GM10266 (cell line): ENCODE measurements around the gene SNAPIN.

Experiments used
- DNase-seq: peaks from one replicate; pipeline ENCODE4 v3.0.0; 2012; ENCODE audit errors: extremely low spot score
- TF ChIP-seq, protein P1 (sequence below): IDR thresholded peaks from 2 replicates; pipeline ENCODE4 v1.5.1; 2012; ENCODE audit warnings: mild to moderate bottlenecking, low read depth; ENCODE audit not compliant: control insufficient read depth, insufficient read depth; ENCODE audit errors: missing control alignments

SNAPIN gene

DNA sequence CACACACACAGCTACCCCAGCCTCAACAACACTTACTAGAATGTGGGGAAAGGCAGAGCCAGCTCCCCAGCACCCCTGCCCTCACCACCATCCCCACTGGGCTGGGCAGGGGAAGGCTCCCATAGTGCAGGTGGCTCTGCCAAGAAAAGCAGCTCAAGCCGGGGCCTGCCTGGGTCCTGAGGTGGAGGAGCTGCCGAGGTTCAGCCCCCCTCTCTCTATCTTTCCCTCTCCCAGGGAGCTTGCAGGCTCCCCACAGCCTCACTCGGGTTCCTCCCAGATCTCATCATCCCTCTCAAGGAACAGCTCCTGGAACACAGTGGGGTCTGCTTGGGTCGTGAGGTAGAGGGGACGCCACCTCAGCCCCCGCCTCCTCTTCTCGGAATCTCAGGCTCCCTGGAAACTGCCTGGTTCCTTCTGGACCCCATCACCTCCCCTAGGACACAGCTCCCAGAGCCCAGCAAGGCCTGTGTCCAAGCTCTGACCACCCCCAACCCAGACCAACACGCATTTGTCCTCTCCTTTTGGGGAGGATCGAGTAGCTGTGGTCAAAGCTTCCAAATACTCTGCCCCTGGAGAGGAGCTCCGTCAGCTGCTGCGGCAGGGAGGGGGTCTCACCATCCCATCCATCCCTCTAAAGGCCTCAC lies 46.3 kb upstream of the SNAPIN start:
- TF ChIP-seq, protein P1, sequence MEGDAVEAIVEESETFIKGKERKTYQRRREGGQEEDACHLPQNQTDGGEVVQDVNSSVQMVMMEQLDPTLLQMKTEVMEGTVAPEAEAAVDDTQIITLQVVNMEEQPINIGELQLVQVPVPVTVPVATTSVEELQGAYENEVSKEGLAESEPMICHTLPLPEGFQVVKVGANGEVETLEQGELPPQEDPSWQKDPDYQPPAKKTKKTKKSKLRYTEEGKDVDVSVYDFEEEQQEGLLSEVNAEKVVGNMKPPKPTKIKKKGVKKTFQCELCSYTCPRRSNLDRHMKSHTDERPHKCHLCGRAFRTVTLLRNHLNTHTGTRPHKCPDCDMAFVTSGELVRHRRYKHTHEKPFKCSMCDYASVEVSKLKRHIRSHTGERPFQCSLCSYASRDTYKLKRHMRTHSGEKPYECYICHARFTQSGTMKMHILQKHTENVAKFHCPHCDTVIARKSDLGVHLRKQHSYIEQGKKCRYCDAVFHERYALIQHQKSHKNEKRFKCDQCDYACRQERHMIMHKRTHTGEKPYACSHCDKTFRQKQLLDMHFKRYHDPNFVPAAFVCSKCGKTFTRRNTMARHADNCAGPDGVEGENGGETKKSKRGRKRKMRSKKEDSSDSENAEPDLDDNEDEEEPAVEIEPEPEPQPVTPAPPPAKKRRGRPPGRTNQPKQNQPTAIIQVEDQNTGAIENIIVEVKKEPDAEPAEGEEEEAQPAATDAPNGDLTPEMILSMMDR = no peak
- no peak for DNase-seq

DNA sequence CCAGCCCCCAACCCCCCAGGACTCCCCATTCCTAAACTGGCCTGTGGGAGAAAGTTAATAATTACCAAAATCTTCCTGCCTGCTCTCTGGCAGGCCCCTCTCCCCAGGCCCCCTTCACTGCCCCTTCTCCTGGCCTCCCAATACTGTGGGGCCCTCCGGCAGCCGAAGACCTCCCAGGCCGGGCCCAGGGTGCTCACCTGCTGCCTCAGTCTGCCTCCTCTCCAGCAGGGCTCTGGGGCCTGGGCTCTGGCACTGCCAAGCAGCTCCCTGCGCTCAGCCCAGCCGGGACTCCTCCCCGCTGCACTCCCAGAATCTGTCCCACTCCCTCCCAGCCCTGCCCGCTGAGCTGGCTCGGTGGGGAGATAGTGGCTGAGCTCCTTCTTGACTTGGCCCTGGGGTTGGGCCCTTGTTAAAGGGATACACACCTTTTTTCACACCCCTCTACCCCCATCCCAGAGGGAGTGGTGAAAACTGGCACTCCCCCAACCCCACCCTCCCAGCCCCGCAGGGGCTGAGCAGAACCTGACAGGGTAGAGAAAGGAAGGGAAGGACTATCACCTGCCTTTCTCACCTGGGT lies 45.7 kb upstream of the SNAPIN start, which contains the start of gene S100A16:
TSS of gene S100A16 (minus strand) at position 383 of the 577 bp plus-strand sequence. CDS start 4,986 bp downstream, outside the sequence.
- TF ChIP-seq, protein P1 = no peak
- no peak for DNase-seq

DNA sequence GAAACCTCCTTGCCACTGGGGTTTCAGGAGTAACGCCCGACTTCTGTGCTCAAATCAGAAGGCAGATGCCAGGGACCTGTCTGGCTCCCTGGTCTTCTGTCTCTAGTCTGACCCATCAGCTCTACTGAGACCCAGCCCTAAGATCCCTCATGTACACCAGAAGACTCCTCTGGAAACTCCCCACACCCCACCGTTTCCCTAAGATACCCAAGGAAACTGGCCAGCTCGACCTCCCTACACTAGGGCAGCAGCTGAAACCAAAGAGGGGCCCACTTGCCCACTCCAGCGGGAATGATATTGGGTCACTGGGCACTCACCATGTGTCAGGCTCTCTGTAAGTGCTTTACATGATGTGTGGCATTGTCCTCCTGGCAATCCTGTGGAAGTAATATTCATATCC lies 45.1 kb upstream of the SNAPIN start:
- TF ChIP-seq, protein P1 = no peak
- DNase-seq = no peak

DNA sequence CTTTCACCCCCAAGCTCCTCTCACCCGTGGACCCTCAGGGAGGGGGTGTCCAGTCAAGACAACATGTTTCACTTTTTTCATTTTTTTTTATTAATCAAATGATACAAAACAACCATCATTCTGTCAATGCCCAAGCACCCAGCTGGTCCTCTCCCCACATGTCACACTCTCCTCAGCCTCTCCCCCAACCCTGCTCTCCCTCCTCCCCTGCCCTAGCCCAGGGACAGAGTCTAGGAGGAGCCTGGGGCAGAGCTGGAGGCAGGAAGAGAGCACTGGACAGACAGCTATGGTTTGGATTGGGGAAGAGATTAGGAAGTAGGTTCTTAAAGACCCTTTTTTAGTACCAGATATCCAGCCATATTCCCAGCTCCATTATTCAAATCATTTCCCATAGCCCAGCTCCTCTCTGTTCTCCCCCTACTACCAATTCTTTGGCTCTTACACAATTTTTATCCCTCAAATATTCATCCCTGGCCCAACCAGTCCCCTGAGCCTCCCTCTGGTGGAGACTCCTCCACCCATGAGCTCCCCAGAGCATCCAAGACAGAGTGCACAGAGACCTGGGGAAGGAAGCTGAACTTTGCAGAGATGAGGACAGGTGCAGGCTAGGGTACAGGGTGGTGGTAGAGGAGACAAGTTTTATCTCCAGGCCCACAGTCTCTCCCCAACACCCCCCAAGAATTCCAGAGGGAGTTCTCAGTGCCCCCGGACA lies 44.2 kb upstream of the SNAPIN start:
- DNase-seq = no peak
- TF ChIP-seq, protein P1 = no peak

DNA sequence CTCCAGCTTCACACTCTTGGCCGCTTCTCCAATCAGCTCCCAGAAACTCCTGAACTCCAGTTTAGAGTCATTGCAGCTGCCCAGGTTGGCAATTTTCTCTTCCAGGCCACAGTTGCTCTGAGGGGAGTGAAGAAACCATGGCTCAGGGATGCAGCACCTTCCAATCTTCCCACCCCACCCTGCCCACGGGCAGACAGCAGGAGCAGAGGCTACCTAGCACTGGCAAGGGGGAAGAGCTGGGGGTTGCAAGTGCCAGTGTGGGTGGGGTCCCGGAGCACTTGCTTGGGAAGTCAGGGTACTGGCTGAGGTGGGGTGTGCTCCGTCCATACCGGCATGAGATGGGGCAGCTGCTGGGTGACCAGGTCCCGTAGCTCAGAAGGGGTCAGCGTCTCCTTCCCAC lies 43.6 kb upstream of the SNAPIN start:
- TF ChIP-seq, protein P1 = no peak
- DNase-seq = no peak

DNA sequence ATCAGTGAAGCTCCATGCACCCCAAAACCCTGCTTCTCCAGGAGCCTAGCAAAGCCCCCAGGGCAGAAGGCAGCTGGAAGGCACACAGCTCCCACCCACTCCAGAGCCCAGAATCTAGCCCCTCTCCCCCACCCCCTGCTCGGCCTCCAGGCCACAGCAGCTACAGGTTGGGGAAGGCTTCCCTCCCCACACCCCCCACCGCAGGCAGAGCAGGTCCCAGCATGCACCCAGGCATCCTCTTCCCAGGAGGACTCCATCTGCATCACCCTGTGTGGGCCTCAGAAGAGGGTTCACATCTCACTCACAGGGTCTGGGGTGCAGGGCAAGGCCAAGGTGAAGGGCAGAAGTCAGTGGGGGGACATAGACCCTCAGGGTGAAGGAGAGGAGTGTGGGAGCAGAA lies 43.1 kb upstream of the SNAPIN start:
- DNase-seq = no peak
- TF ChIP-seq, protein P1 = no peak

DNA sequence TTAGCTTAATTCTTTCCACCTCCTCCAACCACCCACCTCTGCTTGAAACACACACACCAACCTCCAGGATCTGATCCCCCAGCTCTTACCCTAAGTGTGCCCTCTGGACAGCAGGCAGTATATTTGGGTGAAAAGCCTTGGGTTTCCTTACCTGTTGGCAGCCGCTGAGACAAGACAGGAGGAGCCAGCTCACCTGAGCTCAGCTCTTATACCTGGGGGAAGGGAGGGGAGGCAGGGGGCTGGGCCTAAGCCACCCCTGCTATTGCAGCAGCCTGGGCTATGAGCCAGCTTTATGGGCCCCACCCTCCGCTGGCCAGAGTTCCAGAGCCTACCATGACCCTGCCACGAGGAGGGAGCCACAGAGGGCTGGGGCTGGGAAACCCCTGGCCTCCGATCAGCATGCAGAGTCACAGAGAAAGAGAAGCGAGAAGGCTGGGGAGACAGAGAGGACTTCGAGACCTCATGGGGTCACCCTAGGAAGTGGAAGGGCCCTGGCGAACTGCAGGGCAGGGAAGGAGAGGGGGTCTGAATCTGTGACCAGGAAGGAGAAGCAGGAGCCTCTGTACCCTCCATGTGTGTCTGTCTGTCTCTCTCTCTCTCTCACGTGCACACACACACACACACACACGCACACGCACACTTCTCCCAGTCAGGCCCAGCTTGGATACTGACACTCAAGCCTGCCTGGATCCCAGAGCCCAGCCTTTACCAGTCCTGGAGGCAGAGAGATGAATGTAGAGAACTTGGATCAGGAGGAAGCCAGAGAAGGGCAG lies 42.2 kb upstream of the SNAPIN start, which contains the start of gene S100A14:
TSS of gene S100A14 (minus strand) at position 182 of the 773 bp plus-strand sequence. CDS start 467 bp downstream, outside the sequence.
- TF ChIP-seq, protein P1 = no peak
- no peak for DNase-seq
